Activated T-helper 17 cell treated with anti-CD3 and anti-CD28 coated beads, Interleukin-2, amount 50 U/mL, for 72 hours (primary cell): Measurements from ENCODE around the gene OR6N1. TPM values are rescaled to one million over a fixed set of nuclear protein-coding genes. Genes with fewer than 3 reads are reported as not detected.

Experiments used
- ATAC-seq: fragments of 150-1000 bp; cut with Tn5 transposase; replicated peaks from 2 replicates; pipeline ENCODE4 v1.10.0; 2021; ENCODE audit warnings: mild to moderate bottlenecking, moderate library complexity
- H3K27ac Mint-ChIP-seq: one replicate; pipeline ENCODE4 v1.8.0; 2022; ENCODE audit warnings: mixed read lengths
- H3K27me3 Mint-ChIP-seq: one replicate; pipeline ENCODE4 v1.8.0; 2022; ENCODE audit warnings: mixed read lengths
- H3K36me3 Mint-ChIP-seq: one replicate; pipeline ENCODE4 v1.8.0; 2022; ENCODE audit warnings: low read depth, mild to moderate bottlenecking, mixed read lengths
- H3K4me1 Mint-ChIP-seq: one replicate; pipeline ENCODE4 v1.8.0; 2022; ENCODE audit warnings: mixed read lengths
- H3K4me3 Mint-ChIP-seq: one replicate; pipeline ENCODE4 v1.8.0; 2022; ENCODE audit warnings: mild to moderate bottlenecking, mixed read lengths
- H3K9me3 Mint-ChIP-seq: one replicate; pipeline ENCODE4 v1.8.0; 2022; ENCODE audit warnings: mixed read lengths
- total RNA-seq, 2 donors: library from RNA; stranded (reverse); gene quantifications; one replicate each; pipeline ENCODE4 v1.2.3, GENCODE V29; 2022

The OR6N1 gene
- total RNA-seq, 2 donors from 2014 or later, result not detected

- no peak overlapping the region for H3K4me3 Mint-ChIP-seq
- no peaks in the 10 kb centered on the region for H3K4me1 Mint-ChIP-seq
- no peaks in the 10 kb centered on the region for H3K9me3 Mint-ChIP-seq
- no peak for ATAC-seq
- no peak overlapping the region for H3K27ac Mint-ChIP-seq
- H3K27me3 Mint-ChIP-seq, result peaks cover 11% of the 10 kb centered on the region
- no peaks in the 10 kb centered on the region for H3K36me3 Mint-ChIP-seq
These were observed 28.5 kb upstream of the OR6N1 start for GRCh38 chr1:158800526-158800925.

DNA sequence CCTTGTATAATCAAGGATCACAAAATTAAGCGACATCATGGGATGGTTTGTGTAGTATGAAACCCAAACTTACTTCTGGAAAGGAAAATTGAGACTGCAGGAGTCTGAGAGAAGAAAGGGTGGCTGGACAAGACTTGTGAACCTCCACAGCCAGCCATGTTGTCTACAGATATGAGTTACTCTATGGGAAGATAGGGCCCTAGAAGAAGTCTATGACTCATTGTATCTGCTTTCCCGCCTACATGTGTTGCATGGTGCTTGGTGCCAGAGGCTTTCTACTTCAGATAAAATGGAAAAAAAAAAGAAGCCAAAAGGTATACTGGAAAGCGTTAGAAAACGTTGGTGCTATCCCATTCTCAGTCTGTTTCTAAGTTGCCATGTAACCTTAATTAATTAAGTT, 27.7 kb upstream of the OR6N1 start:
- H3K27me3 Mint-ChIP-seq, result peaks cover 11% of the 10 kb centered on the region
- ATAC-seq, result peak; percentile 98
- no peaks in the 10 kb centered on the region for H3K4me1 Mint-ChIP-seq
- H3K4me3 Mint-ChIP-seq, result no peak overlapping the region
- no peaks in the 10 kb centered on the region for H3K36me3 Mint-ChIP-seq
- no peaks in the 10 kb centered on the region for H3K9me3 Mint-ChIP-seq
- H3K27ac Mint-ChIP-seq, result no peak overlapping the region

DNA sequence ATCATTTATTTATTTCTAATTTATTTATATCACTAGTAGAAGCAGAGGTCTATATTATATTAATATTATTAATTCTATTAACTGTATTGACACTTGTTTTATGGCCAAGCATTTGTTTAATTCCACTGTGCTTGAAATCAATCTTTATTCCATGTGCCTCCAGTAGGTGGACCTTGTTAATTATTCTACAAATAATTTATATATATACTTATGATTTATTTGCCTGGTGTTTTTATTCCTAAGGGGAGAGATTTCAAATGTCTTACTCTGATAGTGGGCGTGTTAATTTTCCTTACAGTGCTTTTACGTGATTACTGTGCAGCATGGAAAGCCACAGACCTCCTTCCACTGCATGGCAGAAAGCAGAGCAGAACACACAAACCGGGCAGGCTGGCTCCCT, 26.5 kb upstream of the OR6N1 start:
- Mint-ChIP-seq H3K9me3 (no peaks in the 10 kb centered on the region), H3K4me1 (no peaks in the 10 kb centered on the region), H3K36me3 (no peaks in the 10 kb centered on the region), H3K27ac (no peak overlapping the region), H3K4me3 (no peak overlapping the region), H3K27me3 (peaks cover 10% of the 10 kb centered on the region)
- no peak for ATAC-seq

DNA sequence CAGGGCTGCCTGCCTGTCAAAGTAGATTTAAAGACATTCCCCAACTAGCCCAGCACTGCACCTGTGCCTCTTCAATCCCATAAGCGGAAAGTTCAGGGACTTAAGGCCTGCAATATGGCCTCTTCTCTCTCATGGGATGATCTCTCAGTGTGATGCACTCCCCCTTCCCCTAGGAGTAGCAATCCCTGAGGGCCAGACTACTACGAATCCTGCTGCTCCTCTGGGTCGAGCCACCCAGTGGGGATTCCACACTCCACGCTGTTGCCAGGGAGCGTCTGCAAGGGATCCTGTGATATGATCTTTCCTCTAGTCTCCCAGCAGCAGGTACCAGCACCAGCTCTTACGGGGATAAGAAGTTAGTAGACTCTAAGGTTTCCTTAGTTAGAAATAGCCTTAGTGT, 22.3 kb upstream of the OR6N1 start:
- Mint-ChIP-seq H3K36me3 (no peaks in the 10 kb centered on the region), H3K27ac (no peak overlapping the region), H3K4me3 (no peak overlapping the region), H3K9me3 (no peaks in the 10 kb centered on the region), H3K4me1 (no peaks in the 10 kb centered on the region), H3K27me3 (no peaks in the 10 kb centered on the region)
- no peak for ATAC-seq

DNA sequence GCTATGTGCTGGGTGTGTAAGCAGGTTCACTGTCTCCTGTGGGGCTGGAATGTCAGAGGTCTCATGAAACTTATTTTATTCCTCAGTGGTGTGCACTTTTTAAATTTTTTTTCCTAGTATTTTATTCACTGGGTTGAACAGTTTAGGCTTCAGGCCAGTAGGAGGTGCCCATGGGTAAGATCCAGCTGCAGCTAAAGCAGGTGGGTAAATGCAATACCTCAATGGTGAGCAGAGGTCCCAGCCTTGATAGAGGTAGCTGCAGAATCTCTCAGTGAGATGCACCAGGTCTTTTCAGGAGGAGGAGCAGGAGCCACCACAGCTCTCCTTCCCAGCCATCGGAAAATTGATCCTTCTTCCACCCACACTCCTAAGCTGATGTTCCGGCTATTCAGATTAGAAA, 21.6 kb upstream of the OR6N1 start:
- Mint-ChIP-seq H3K27ac (no peak overlapping the region), H3K9me3 (no peaks in the 10 kb centered on the region), H3K27me3 (no peaks in the 10 kb centered on the region), H3K4me3 (no peak overlapping the region), H3K36me3 (no peaks in the 10 kb centered on the region), H3K4me1 (no peaks in the 10 kb centered on the region)
- peak; percentile 50 for ATAC-seq

DNA sequence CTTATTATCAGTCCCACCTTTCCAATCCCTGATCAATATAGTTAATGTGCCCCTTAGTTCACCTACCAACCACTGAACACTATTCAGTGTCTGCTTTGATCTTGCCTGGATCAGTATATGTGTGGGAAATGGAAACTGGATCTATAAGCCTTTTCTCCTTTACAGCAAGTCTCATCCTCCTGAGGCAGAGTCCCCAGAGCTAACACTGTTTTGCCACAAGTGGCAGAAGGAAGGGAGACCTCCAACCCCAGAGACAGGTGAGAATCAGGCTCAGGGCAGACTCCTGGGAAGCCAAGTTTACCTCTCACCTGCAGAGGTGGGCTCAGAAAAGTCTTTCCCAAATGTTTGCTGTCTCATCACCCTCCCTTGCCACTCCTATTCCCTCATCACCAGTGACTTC, 9.1 kb upstream of the OR6N1 start, which contains the start of gene OR6N2:
TSS of gene OR6N2 (minus strand) at position 101 of the 400 bp plus-strand sequence. CDS start 3,569 bp downstream, outside the sequence.
- no peak for ATAC-seq
- Mint-ChIP-seq H3K4me3 (no peak within 1 kb of the TSS), H3K4me1 (no peaks in the 10 kb centered on the region), H3K9me3 (no peaks in the 10 kb centered on the region), H3K27me3 (peaks cover 4% of the 10 kb centered on the region), H3K27ac (no peak within 1 kb of the TSS), H3K36me3 (no peaks in the 10 kb centered on the region)

GRCh38 chr1:158754420-158754819, 17.6 kb downstream of the OR6N1 start, which contains the start of gene OR6K6:
OR6K6 (plus strand) TSS chr1:158754720; CDS start chr1:158754888, 168 bp downstream.
- ATAC-seq, result no peak
- Mint-ChIP-seq H3K4me1 (no peaks in the 10 kb centered on the region), H3K27ac (no peak within 1 kb of the TSS), H3K27me3 (peaks cover 16% of the 10 kb centered on the region), H3K36me3 (no peaks in the 10 kb centered on the region), H3K9me3 (no peaks in the 10 kb centered on the region), H3K4me3 (no peak within 1 kb of the TSS)

- Mint-ChIP-seq H3K9me3 (no peaks in the 10 kb centered on the region), H3K4me1 (no peaks in the 10 kb centered on the region)
These were observed 19.8 kb downstream of the OR6N1 start for GRCh38 chr1:158752155-158752712.

GRCh38 chr1:158735848-158736247, 36.1 kb downstream of the OR6N1 start:
- H3K27ac Mint-ChIP-seq, result no peak overlapping the region
- no peak for ATAC-seq
- H3K27me3 Mint-ChIP-seq, result peaks cover 18% of the 10 kb centered on the region
- H3K4me1 Mint-ChIP-seq, result no peaks in the 10 kb centered on the region
- H3K9me3 Mint-ChIP-seq, result peaks cover 6% of the 10 kb centered on the region
- H3K36me3 Mint-ChIP-seq, result no peaks in the 10 kb centered on the region
- H3K4me3 Mint-ChIP-seq, result no peak overlapping the region

More at GRCh38 chr1:158752155-158752712, 19.8 kb downstream of the OR6N1 start:
- Mint-ChIP-seq H3K36me3 (no peaks in the 10 kb centered on the region), H3K27ac (no peak overlapping the region), H3K4me3 (no peak overlapping the region), H3K27me3 (peaks cover 12% of the 10 kb centered on the region)
- no peak for ATAC-seq

DNA sequence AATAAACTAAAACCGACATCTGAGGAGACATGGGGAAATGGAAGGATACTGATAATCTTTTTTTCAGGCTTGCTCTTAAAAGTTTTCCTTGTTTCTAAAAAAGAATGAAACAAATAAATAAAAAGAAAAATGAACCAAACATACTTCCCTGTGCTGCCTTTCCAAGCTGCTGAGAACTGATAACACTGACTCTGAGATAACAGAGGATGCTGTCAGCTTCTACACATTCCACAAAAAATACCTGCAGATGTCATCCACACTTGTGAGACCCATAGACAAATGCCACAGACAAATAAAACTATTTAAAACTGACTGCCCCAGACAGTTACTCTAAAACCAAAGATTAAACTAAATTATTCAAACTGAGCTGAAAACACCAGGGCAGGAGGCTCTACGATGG, 39.5 kb downstream of the OR6N1 start:
- Mint-ChIP-seq H3K4me3 (no peak overlapping the region), H3K27me3 (peaks cover 3% of the 10 kb centered on the region), H3K9me3 (no peaks in the 10 kb centered on the region), H3K27ac (no peak overlapping the region), H3K4me1 (no peaks in the 10 kb centered on the region), H3K36me3 (no peaks in the 10 kb centered on the region)
- no peak for ATAC-seq

DNA sequence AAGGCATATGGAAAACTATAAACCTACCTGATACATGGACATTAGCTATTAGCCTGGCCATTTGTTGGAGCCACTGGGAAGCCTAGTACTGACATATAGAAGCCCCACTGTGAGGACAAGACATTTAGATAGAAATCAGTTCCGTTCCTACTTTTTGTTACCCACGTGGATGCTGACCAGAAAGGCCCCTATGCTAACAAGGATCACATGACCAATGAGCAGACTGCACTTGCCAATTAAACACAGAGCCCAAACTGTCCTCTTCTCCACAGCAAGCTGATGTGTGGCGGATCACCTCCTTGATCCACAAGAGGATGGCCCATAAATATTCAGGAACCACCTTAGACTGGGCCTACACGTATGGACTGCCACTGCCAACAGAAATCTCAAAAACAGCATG, 40.3 kb downstream of the OR6N1 start:
- no peak overlapping the region for H3K4me3 Mint-ChIP-seq
- H3K36me3 Mint-ChIP-seq, result no peaks in the 10 kb centered on the region
- no peaks in the 10 kb centered on the region for H3K4me1 Mint-ChIP-seq
- no peaks in the 10 kb centered on the region for H3K27me3 Mint-ChIP-seq
- no peak for ATAC-seq
- H3K9me3 Mint-ChIP-seq, result no peaks in the 10 kb centered on the region
- H3K27ac Mint-ChIP-seq, result no peak overlapping the region

DNA sequence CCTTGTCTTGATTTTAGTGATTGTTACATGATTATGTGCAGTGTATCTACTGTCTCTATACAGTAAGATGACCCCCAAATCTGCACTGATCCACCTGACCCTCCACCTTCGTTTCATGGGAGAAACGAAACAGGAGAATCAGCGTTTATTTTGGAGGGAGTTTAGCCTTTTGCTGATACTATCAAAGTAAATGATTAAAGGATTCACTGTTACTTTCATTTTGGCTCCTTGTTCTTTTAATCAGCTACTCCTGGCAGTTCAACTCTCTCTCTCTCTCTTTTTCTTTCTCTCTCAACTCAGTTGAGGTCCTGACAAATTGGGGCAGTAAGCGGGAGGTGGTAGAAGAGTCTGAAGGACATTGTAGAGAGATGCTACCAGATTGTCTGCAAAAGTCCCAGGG, 41.5 kb downstream of the OR6N1 start:
- H3K36me3 Mint-ChIP-seq, result no peaks in the 10 kb centered on the region
- no peak overlapping the region for H3K4me3 Mint-ChIP-seq
- no peaks in the 10 kb centered on the region for H3K27me3 Mint-ChIP-seq
- no peak overlapping the region for H3K27ac Mint-ChIP-seq
- H3K9me3 Mint-ChIP-seq, result no peaks in the 10 kb centered on the region
- no peaks in the 10 kb centered on the region for H3K4me1 Mint-ChIP-seq
- ATAC-seq, result no peak

DNA sequence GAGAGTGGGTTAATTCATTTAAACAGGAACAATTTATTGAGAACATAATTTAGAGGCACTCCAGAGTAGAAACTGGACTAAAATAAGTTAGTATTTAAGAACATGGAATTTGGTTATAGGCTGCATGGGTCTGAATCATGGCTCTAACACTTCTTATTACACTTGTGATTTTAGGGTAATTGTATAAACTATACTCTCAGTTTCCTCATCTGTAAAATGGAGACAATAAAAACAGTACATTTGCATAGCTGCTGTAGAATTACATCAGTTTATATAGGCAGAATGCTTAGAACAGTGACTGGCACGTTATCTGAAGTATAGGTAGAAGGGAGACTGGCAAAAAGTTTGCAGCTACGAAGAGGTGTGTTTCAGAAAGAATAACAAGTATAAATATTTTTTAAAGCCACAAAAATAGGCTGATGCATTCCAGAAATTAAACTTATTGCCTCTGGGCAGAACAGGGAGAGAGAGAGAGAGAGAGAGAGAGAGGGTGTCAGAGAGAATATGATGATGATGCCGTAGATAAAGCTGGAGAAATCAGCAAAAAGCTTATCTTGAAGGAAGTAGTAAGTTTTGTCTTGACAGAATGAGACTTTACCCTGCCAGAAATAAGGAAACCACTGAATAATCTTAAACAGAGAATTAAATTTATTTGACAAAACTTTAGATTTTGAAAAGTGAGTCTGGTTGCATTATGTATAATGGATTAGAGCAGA, 43.3 kb downstream of the OR6N1 start:
- no peak overlapping the region for H3K27ac Mint-ChIP-seq
- peaks cover 9% of the 10 kb centered on the region for H3K27me3 Mint-ChIP-seq
- no peaks in the 10 kb centered on the region for H3K4me1 Mint-ChIP-seq
- no peaks in the 10 kb centered on the region for H3K9me3 Mint-ChIP-seq
- no peak for ATAC-seq
- no peaks in the 10 kb centered on the region for H3K36me3 Mint-ChIP-seq
- H3K4me3 Mint-ChIP-seq, result no peak overlapping the region

DNA sequence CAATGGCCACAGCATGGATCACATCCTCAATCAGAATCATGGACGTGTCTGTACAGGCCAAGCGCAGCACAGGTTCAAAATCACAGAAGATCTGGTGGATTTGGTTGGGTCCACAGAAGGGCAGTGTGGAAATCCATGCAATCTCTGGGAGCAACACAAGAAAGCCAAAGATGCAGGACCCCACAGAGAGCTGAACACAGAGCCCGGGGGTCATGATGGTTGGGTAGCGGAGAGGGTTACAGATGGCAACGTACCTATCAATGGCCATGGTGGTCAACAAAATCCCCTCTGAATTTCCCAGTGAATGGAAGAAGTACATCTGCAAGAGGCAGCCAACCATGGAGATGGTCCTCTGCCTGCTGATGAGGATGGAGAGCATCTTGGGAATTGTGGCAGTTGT, 47.6 kb downstream of the OR6N1 start:
- Mint-ChIP-seq H3K27ac (no peak overlapping the region), H3K4me3 (no peak overlapping the region), H3K9me3 (no peaks in the 10 kb centered on the region), H3K4me1 (no peaks in the 10 kb centered on the region), H3K27me3 (peaks cover 25% of the 10 kb centered on the region), H3K36me3 (no peaks in the 10 kb centered on the region)
- ATAC-seq, result no peak

DNA sequence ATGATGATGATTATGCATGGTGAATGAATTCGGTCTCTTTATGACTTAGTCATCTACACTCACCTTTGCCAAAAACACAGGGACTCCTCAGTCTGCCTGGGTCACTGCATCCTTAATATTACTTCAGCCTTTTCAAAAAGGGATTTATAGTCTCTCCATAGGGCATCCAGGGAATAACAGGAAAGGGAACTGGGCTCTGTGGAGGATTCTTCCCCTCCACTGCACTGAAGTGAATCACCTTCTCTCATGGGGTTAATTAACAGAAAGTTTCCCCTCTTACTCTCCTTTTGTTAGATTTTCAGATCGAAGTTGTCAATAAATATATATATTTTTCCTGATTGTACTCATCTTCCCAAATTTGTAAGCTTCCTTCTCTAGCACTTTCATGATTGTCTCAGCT, 51.4 kb downstream of the OR6N1 start, which contains the start of gene OR6K3:
TSS of gene OR6K3 (minus strand) at position 101 of the 400 bp plus-strand sequence. CDS start 2,605 bp downstream, outside the sequence.
- Mint-ChIP-seq H3K27me3 (peaks cover 41% of the 10 kb centered on the region), H3K27ac (no peak within 1 kb of the TSS), H3K4me3 (no peak within 1 kb of the TSS), H3K4me1 (no peaks in the 10 kb centered on the region), H3K9me3 (no peaks in the 10 kb centered on the region), H3K36me3 (no peaks in the 10 kb centered on the region)
- ATAC-seq, result no peak
